Measurements from ENCODE around the gene LMLN.

Gene LMLN

DNA sequence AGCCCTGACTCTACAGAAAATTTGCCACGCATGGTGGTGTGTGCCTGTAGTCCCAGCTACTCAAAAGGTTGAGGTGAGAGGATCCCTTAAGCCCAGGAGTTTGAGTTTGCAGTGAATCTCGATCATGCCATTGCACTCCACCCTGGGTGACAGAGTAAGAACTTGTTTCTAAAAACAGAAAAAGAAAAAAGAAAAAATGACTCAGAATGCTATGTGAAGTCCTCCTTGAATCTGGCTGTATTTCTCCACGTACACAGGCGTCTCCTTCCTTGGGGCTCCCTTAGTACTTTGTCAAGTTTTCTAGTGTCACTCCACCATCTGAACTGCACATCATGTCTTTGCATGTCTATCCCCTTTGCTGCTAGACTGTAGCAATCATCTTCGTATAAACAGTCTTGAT lies 104.4 kb downstream of the LMLN start:
- no peak for DNase-seq (ENCODE audit: low read depth)
- TF ChIP-seq, protein P1, sequence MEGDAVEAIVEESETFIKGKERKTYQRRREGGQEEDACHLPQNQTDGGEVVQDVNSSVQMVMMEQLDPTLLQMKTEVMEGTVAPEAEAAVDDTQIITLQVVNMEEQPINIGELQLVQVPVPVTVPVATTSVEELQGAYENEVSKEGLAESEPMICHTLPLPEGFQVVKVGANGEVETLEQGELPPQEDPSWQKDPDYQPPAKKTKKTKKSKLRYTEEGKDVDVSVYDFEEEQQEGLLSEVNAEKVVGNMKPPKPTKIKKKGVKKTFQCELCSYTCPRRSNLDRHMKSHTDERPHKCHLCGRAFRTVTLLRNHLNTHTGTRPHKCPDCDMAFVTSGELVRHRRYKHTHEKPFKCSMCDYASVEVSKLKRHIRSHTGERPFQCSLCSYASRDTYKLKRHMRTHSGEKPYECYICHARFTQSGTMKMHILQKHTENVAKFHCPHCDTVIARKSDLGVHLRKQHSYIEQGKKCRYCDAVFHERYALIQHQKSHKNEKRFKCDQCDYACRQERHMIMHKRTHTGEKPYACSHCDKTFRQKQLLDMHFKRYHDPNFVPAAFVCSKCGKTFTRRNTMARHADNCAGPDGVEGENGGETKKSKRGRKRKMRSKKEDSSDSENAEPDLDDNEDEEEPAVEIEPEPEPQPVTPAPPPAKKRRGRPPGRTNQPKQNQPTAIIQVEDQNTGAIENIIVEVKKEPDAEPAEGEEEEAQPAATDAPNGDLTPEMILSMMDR (IDR thresholded peaks at IDR 0.05; ENCODE audit: control insufficient read depth, insufficient read depth, low read depth, low read length, missing control alignments) = no peak
- H3K4me3 ChIP-seq (ENCODE audit: control insufficient read depth, low read depth, low read length) = no peak overlapping the region

DNA sequence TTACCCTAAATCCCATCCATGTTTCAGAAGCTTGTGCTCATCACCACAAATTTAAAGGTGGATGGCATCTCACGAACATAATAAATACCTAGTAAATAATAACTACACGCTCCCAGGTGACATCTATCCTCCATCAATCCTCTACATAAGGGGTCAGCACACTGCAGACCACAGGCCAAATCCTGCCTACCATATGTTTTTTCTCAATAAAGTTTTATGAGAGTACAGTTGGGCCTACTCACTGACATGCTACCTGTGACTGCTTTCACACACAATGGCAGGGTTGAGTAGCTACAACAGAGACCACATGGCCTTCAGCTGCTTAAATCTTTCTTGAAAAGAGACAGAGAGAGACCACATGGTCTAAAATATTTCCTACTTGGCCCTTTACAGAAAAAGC lies 105.9 kb downstream of the LMLN start:
- TF ChIP-seq, protein P1 (IDR thresholded peaks at IDR 0.05; ENCODE audit: control insufficient read depth, insufficient read depth, low read depth, low read length, missing control alignments) = no peak
- no peak overlapping the region for H3K4me3 ChIP-seq (ENCODE audit: control insufficient read depth, low read depth, low read length)
- no peak for DNase-seq (ENCODE audit: low read depth)

DNA sequence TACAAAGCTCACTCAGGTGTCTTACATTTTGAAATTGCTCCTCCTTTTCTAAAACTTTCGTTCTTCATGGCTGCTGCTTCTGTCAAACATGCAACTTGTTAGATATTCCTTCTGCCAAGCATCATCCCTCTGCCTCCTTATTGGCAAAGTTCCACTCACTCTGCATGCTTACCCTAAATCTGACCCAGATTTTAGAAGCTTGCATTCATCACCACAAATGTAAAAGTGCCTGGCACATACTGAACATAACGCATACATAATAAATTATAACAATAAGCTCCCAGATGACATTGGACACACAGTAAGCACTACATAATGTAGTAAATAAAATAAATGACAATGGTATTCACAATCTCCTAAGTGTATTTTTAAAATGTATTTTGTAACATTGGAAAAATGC lies 107.4 kb downstream of the LMLN start:
- no peak for DNase-seq (ENCODE audit: low read depth)
- TF ChIP-seq, protein P1 (IDR thresholded peaks at IDR 0.05; ENCODE audit: control insufficient read depth, insufficient read depth, low read depth, low read length, missing control alignments) = no peak
- H3K4me3 ChIP-seq (ENCODE audit: control insufficient read depth, low read depth, low read length) = no peak overlapping the region

DNA sequence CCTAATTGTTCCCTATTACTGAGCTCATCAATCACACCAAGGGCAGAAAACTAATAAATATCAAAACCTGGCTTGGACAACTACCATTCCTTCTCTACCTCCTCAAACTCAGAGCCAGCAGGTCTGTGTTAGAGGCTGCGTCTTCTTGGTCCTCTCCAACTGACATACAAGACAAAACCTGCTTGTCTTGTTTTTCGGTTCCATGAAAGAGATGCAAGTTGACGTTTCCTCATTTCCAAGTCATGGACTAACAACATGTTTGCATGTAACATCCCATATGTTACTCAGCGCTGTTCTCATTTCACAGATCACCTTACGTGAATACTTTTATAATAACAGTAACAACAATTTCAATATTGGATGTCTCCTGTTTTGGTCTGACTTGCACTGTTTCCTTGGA lies 110.9 kb downstream of the LMLN start:
- DNase-seq (ENCODE audit: low read depth) = no peak
- TF ChIP-seq, protein P1 (IDR thresholded peaks at IDR 0.05; ENCODE audit: control insufficient read depth, insufficient read depth, low read depth, low read length, missing control alignments) = no peak
- H3K4me3 ChIP-seq (ENCODE audit: control insufficient read depth, low read depth, low read length) = no peak overlapping the region

DNA sequence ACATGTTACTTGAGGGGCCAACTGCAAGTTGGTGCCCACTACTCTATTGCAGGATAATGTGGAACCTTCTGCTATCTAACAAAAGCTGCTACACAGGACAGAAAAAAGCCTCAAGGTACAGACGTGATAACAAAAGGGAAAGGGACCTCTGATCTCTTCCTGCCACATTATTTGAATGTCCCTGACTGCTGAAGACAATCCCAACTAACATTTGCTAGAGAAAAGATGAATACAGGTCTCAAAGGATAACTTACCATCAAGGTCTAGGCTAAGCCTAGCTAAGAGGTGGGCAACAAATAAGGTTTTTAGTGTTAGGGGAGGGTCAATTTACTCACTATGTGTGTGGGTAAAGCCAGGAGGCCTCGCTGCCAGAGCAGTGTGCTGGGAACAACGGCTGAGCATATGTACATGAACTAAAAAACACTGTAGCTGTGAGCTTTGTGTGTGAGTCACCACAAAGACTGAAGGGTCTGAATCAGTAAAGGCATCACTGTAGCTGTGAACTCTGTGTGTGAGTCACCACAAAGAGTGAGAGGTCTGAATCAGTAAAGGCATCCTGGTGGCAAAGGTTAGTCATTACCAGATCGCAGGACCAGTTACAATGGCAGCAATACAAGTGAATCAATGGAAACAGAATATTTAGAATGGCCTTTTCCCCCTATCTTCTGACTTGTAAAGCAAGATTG lies 111.7 kb downstream of the LMLN start:
- TF ChIP-seq, protein P1 (IDR thresholded peaks at IDR 0.05; ENCODE audit: control insufficient read depth, insufficient read depth, low read depth, low read length, missing control alignments) = peak; percentile 18
- H3K4me3 ChIP-seq (ENCODE audit: control insufficient read depth, low read depth, low read length) = no peak overlapping the region
- peak; percentile 25 for DNase-seq (ENCODE audit: low read depth)

DNA sequence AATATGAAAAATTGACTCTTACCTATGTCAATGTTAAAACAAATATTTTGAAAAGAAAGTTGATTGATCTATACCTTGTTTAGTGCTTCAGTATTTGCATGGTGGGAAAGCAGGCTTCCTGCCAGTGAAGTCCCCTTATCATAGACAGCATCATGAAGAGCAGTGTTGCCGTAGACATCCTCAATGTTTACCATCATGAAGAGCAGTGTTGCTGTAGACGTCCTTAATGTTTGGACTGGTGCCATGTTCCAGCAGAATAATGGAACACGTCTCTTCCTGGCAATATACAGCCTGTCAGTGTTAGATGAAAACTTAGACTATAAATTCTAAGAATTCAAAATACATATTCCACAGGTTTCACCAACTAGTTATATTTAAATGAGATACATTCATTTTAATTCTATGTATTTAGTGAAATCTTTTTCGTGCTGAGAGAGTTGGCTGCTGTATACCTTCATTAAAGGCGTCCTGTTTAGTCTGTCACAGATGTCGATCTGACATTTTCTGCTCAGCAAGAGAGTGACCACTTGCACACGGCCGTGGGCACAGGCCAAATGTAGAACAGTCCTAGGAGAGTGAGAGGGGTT lies 116.8 kb downstream of the LMLN start:
- TF ChIP-seq, protein P1 (IDR thresholded peaks at IDR 0.05; ENCODE audit: control insufficient read depth, insufficient read depth, low read depth, low read length, missing control alignments) = no peak
- no peak overlapping the region for H3K4me3 ChIP-seq (ENCODE audit: control insufficient read depth, low read depth, low read length)
- DNase-seq (ENCODE audit: low read depth) = no peak
